ENCODE results near the gene ZDHHC17.

Gene ZDHHC17

GRCh38 chr12:76764856-76765255 is 941 bp downstream of the ZDHHC17 start:
- TF ChIP-seq EZH2 (optimal IDR thresholded peaks at IDR 0.05; ENCODE audit: low read depth, low read length) (no peak), EZH2phosphoT487 (IDR thresholded peaks at IDR 0.05; ENCODE audit: low read length) (no peak), CTCF (IDR thresholded peaks at IDR 0.05; ENCODE audit: low read length) (no peak)
- H3K79me2 ChIP-seq (ENCODE audit: low read length) = peaks cover 53% of the 10 kb centered on the region
- no peaks in the 10 kb centered on the region for H3K27me3 ChIP-seq (replicated peaks; ENCODE audit: insufficient read depth, low read length)
- no peaks in the 10 kb centered on the region for H4K20me1 ChIP-seq (ENCODE audit: insufficient read depth, low read length)
- H3F3A ChIP-seq (ENCODE audit: insufficient read depth, low read length) = peaks cover 16% of the 10 kb centered on the region; the same call in 1 of the 2 replicates
- H3K4me3 ChIP-seq (ENCODE audit: low read length) = peak overlapping the region; percentile 84
- no peaks in the 10 kb centered on the region for H3K9me2 ChIP-seq (replicated peaks; ENCODE audit: insufficient read depth, low read length)
- H3K9me3 ChIP-seq (replicated peaks; ENCODE audit: insufficient read depth, low read length) = no peaks in the 10 kb centered on the region
- no peaks in the 10 kb centered on the region for H3K36me3 ChIP-seq (replicated peaks; ENCODE audit: insufficient read depth, low read length)
- H3K27ac ChIP-seq (ENCODE audit: low read length) = peak overlapping the region; percentile 90
- peak; percentile 12 for DNase-seq
- H3K4me2 ChIP-seq (ENCODE audit: low read depth, low read length) = peak overlapping the region; percentile 89
- peak overlapping the region; percentile 88 for H3K9ac ChIP-seq (ENCODE audit: low read length)
- peak overlapping the region; percentile 95 for H2AFZ ChIP-seq (ENCODE audit: low read length)
- H3K4me1 ChIP-seq (ENCODE audit: low read length) = peaks cover 8% of the 10 kb centered on the region

DNA sequence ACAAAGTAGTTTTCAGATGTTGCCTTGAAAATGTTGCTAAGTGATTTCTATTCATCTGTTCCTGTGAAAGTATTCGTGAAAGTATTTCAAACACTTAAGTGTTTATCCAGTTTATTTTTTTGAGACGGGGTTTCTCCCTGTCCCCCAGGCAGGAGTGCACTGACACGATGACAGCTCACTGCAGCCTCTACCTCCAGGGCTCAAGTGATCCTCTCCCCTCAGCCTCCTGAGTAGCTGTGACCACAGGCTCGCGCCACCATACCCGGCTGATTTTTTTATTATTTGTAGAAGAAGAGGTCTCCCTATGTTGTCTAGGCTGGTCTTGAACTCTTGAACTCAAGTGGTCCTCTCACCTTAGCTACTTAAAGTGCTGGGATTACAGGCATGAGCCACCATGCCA is 1.7 kb downstream of the ZDHHC17 start:
- H3K9ac ChIP-seq (ENCODE audit: low read length) = no peak overlapping the region
- H3K79me2 ChIP-seq (ENCODE audit: low read length) = peaks cover 61% of the 10 kb centered on the region
- TF ChIP-seq EZH2phosphoT487 (IDR thresholded peaks at IDR 0.05; ENCODE audit: low read length) (no peak), EZH2 (optimal IDR thresholded peaks at IDR 0.05; ENCODE audit: low read depth, low read length) (no peak), CTCF (IDR thresholded peaks at IDR 0.05; ENCODE audit: low read length) (no peak)

GRCh38 chr12:76766161-76766560 is 2.2 kb downstream of the ZDHHC17 start:
- Histone ChIP-seq H3K79me2 (ENCODE audit: low read length) (peaks cover 63% of the 10 kb centered on the region), H3F3A (ENCODE audit: insufficient read depth, low read length) (peaks cover 16% of the 10 kb centered on the region; the same call in 1 of the 2 replicates), H3K9ac (ENCODE audit: low read length) (no peak overlapping the region), H4K20me1 (ENCODE audit: insufficient read depth, low read length) (peaks cover 2% of the 10 kb centered on the region; the same call in 1 of the 2 replicates), H2AFZ (ENCODE audit: low read length) (no peak overlapping the region), H3K27ac (ENCODE audit: low read length) (no peak overlapping the region), H3K4me3 (ENCODE audit: low read length) (no peak overlapping the region), H3K9me3 (replicated peaks; ENCODE audit: insufficient read depth, low read length) (no peaks in the 10 kb centered on the region), H3K4me2 (ENCODE audit: low read depth, low read length) (0 out of 2 replicates have a peak overlapping the region, but pooled peaks have one; percentile 89), H3K9me2 (replicated peaks; ENCODE audit: insufficient read depth, low read length) (no peaks in the 10 kb centered on the region), H3K4me1 (ENCODE audit: low read length) (peaks cover 8% of the 10 kb centered on the region), H3K27me3 (replicated peaks; ENCODE audit: insufficient read depth, low read length) (no peaks in the 10 kb centered on the region), H3K36me3 (replicated peaks; ENCODE audit: insufficient read depth, low read length) (no peaks in the 10 kb centered on the region)
- no peak for TF ChIP-seq EZH2phosphoT487 (IDR thresholded peaks at IDR 0.05; ENCODE audit: low read length)
- no peak for TF ChIP-seq CTCF (IDR thresholded peaks at IDR 0.05; ENCODE audit: low read length)
- TF ChIP-seq EZH2 (optimal IDR thresholded peaks at IDR 0.05; ENCODE audit: low read depth, low read length) = no peak
- no peak for DNase-seq

More for the DNA sequence above, 1.7 kb downstream of the ZDHHC17 start:
- Histone ChIP-seq H3K36me3 (replicated peaks; ENCODE audit: insufficient read depth, low read length) (no peaks in the 10 kb centered on the region), H2AFZ (ENCODE audit: low read length) (no peak overlapping the region), H3K27ac (ENCODE audit: low read length) (no peak overlapping the region), H3K4me3 (ENCODE audit: low read length) (peak overlapping the region; percentile 84; the same call in 1 of the 2 replicates), H3F3A (ENCODE audit: insufficient read depth, low read length) (peaks cover 16% of the 10 kb centered on the region; the same call in 1 of the 2 replicates), H3K4me1 (ENCODE audit: low read length) (peaks cover 8% of the 10 kb centered on the region), H3K9me3 (replicated peaks; ENCODE audit: insufficient read depth, low read length) (no peaks in the 10 kb centered on the region), H3K4me2 (ENCODE audit: low read depth, low read length) (peak overlapping the region; percentile 89), H3K27me3 (replicated peaks; ENCODE audit: insufficient read depth, low read length) (no peaks in the 10 kb centered on the region), H3K9me2 (replicated peaks; ENCODE audit: insufficient read depth, low read length) (no peaks in the 10 kb centered on the region), H4K20me1 (ENCODE audit: insufficient read depth, low read length) (no peaks in the 10 kb centered on the region)
- DNase-seq = no peak
